Activated naive CD8-positive, alpha-beta T cell treated with anti-CD3 and anti-CD28 coated beads for 36 hours (primary cell): ENCODE data around the gene GLRX. TPM values are rescaled to one million over a fixed set of nuclear protein-coding genes. Genes with fewer than 3 reads are reported as not detected.
"Not testable (repeated sequence)": the region's sequence is repeated elsewhere in the genome, so short reads cannot be mapped to it uniquely, and the experiment has no call there.

Experiments
- DNase-seq: peaks from one replicate; pipeline ENCODE4 v3.0.0; 2021
- H3K27ac Mint-ChIP-seq: one replicate; pipeline ENCODE4 v1.8.0; 2022; ENCODE audit warnings: mild to moderate bottlenecking, moderate library complexity, mixed read lengths
- H3K27me3 Mint-ChIP-seq: one replicate; pipeline ENCODE4 v1.8.0; 2022; ENCODE audit warnings: mild to moderate bottlenecking, mixed read lengths
- H3K36me3 Mint-ChIP-seq: one replicate; pipeline ENCODE4 v1.8.0; 2021; ENCODE audit warnings: mild to moderate bottlenecking, mixed read lengths
- H3K4me1 Mint-ChIP-seq: one replicate; pipeline ENCODE4 v1.8.0; 2021; ENCODE audit warnings: mixed read lengths
- H3K4me3 Mint-ChIP-seq: one replicate; pipeline ENCODE4 v1.8.0; 2022; ENCODE audit warnings: mild to moderate bottlenecking, moderate library complexity, mixed read lengths
- H3K9me3 Mint-ChIP-seq: one replicate; pipeline ENCODE4 v1.8.0; 2022; ENCODE audit warnings: mixed read lengths
- total RNA-seq, 2 experiments: library from RNA; stranded (reverse); gene quantifications; one replicate each; pipeline ENCODE4 v1.2.3, GENCODE V29; 2021

The GLRX gene
- total RNA-seq, 2 experiments from 2014 or later: 26.4 to 29.5 TPM

DNA sequence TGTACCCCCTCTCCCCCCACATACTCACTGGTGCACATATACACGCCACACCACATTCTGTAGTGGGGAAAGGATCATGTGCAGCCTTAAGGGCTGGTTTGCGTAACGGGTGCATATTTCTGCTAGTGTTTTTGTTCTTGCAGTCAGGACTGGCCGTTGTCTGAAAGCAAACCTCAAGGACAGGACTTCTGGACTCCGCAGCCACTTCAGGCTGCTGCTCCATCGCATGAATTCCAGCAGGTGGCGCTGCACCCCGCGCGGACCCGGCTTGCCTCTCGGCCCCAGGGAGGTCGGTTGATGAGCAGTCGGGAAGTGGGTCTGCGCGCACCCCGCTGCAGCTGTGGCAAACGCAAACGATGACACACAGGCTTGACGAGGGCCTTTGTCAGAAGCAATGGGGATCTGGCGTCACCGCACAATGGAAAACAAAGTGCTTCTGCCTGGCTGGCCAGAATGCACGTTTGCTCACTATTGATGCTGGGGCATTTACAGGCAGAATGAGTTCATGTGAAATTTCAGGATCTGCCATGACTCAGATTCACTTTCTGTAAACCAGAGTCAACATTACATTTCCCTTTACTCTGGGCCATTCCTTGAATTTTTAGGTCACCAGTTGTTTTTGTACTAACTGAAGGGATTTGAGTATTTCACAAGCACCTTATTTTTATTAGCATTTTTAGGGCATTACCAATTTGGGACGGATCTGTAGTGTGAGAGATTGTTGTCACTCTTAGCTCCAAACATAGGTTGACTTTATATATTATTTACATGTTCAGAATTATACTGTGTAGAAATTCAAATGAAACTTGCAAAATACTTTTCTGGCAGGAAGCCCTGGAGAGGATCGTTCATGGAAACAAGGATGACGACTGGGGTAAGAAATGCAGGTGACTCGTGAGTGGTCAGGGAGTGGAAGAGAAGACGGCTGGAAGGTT lies 36.4 kb upstream of the GLRX start:
- H3K4me1 Mint-ChIP-seq: peaks cover 42% of the 10 kb centered on the region
- H3K27ac Mint-ChIP-seq: peak overlapping the region; percentile 60
- H3K4me3 Mint-ChIP-seq: no peak overlapping the region
- no peaks in the 10 kb centered on the region for H3K36me3 Mint-ChIP-seq
- DNase-seq: peak; percentile 91
- H3K27me3 Mint-ChIP-seq: peaks cover 6% of the 10 kb centered on the region
- H3K9me3 Mint-ChIP-seq: no peaks in the 10 kb centered on the region

DNA sequence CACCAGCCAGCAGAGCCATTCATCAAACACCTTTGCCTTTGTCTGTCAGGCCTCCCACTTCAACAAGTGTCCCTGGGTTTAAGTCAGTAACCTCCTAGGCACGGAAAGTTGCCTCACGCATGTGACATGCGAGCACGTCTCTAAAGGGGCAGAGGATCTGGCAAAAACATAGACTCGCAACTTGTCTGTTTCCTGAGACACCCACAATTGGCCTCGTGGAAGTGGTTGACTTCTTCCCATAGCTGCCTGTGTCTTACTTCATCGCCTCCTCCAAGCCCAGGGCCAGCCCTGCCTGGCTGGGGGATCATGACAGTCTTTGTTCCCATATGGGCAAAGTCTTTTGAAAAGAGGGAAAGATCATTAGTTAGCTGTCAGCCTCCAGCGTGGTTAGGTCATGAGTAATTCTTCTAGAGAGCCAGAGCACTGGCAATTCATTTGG lies 35.5 kb upstream of the GLRX start:
- Mint-ChIP-seq H3K27ac (no peak overlapping the region), H3K36me3 (no peaks in the 10 kb centered on the region), H3K9me3 (no peaks in the 10 kb centered on the region), H3K4me3 (no peak overlapping the region), H3K4me1 (peaks cover 42% of the 10 kb centered on the region), H3K27me3 (peaks cover 6% of the 10 kb centered on the region)
- DNase-seq: no peak

DNA sequence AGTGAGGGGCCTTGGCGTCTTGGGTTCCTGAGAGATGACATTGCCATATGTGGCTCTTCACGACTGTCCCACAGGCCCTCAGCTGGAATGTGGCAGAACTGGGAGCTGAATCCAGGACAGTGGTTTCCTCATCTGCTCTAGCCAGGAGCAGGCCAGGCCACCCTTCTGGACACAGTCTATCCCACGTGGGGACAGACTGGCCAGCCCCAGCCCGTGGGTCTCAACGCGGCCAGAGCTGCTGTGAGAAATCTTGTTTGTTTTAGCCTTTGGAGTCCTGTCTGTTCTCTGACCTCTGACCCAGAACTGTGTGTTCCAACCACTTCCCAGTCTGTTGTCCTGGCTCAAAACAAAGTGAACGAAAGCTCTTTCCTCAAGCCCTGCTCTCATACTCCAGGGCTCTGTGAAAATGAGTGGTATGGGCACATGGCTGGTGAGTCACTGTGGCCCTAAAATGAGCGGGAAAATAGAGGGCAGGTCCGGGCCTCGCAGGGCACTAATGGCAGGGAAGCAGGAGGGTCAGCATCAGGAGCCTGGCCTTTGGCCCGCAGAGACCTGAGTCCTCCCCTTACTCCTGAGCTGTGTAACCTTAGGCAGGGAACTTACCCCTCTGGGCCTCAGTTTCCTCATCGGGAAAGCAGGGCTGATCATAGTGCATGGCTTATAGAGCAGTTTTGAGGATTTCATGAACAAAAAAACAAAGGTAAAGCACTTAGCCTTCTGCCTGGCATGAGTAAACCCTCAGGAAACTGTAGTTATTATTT lies 34.8 kb upstream of the GLRX start:
- Mint-ChIP-seq H3K4me3 (no peak overlapping the region), H3K27ac (no peak overlapping the region), H3K36me3 (no peaks in the 10 kb centered on the region), H3K9me3 (no peaks in the 10 kb centered on the region), H3K27me3 (peaks cover 6% of the 10 kb centered on the region), H3K4me1 (peaks cover 35% of the 10 kb centered on the region)
- no peak for DNase-seq

DNA sequence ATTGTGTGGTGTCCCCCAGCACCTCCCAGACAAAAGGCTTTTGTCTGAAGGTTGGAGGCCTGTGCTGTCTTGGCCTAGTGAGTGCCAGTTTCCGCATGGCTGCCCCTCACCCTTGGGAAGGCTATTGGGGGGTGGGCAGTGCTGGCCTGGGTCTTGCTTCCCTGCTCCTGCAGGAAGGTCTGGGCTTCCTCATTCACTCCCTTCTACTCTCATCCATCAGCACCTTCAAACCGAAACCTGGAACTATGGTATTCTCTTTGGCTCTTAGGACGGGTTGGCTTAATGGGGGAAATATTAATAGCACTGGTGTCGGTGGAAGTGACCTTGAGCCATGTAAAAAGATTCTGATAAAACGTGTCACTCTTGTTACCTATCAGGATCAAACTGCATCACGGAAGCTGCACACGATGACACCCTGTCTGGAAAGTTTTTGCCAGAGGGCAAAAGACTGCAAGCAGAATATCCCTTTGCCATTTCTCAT lies 34.0 kb upstream of the GLRX start:
- Mint-ChIP-seq H3K27ac (no peak overlapping the region), H3K4me3 (no peak overlapping the region), H3K4me1 (peaks cover 27% of the 10 kb centered on the region), H3K36me3 (no peaks in the 10 kb centered on the region), H3K9me3 (no peaks in the 10 kb centered on the region), H3K27me3 (peaks cover 6% of the 10 kb centered on the region)
- DNase-seq: no peak

DNA sequence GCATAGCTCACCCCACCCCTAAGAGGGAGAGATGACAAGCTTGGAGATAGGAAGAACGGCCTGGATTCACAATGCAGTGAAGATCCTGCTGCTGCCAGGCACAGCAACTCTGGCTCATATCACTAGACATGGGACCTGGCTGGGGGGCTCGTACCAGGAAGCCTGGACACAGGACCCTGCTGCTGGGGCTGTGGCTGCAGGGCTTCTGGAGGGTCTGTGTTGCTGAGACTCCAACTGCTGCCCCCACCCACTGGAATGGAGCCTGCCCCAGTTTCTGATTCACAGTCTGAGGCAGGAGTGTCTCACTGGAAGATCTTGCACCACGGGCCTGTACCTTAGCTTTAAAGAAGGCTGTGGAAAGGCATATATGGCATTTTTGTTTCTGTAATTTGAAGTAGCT lies 31.0 kb upstream of the GLRX start:
- no peak overlapping the region for H3K4me3 Mint-ChIP-seq
- H3K36me3 Mint-ChIP-seq: no peaks in the 10 kb centered on the region
- H3K9me3 Mint-ChIP-seq: no peaks in the 10 kb centered on the region
- no peaks in the 10 kb centered on the region for H3K27me3 Mint-ChIP-seq
- H3K27ac Mint-ChIP-seq: no peak overlapping the region
- H3K4me1 Mint-ChIP-seq: peaks cover 6% of the 10 kb centered on the region
- DNase-seq: no peak

DNA sequence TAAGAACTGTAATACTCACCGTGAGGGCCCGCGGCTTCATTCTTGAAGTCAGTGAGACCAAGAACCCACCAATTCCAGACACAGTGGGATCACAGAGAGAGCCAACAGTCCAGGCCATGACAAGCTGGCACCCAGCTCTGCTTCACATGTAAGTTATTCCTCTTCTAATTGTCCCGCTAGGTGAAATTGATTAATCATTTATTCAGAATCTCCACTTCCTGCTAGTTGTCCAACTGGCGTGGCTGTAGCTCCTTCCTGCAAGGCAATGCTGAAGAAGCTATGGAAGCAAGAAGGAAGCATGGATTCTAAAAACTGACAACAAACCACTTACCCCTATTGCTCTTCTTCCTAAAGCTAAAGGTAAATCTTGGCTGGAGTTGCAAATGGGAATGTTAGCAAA lies 30.0 kb upstream of the GLRX start:
- Mint-ChIP-seq H3K4me3 (no peak overlapping the region), H3K9me3 (no peaks in the 10 kb centered on the region), H3K27ac (no peak overlapping the region), H3K27me3 (no peaks in the 10 kb centered on the region), H3K36me3 (no peaks in the 10 kb centered on the region), H3K4me1 (no peaks in the 10 kb centered on the region)
- DNase-seq: no peak

DNA sequence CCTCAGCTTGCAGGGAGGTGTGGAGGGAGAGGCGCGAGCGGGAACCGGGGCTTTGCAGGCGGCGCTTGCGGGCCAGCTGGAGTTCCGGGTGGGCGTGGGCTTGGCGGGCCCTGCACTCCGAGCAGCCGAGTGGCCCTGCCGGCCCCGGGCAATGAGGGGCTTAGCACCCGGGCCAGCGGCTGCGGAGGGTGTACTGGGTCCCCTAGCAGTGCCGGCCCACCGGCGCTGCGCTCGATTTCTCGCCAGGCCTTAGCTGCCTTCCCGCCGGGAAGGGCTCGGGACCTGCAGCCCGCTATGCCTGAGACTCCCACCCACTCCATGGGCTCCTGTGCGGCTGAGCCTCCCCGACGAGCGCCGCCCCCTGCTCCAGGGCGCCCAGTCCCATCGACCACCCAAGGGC lies 28.6 kb upstream of the GLRX start:
- H3K4me3 Mint-ChIP-seq, H3K36me3 Mint-ChIP-seq, H3K9me3 Mint-ChIP-seq, H3K27ac Mint-ChIP-seq, H3K4me1 Mint-ChIP-seq, DNase-seq, H3K27me3 Mint-ChIP-seq: not testable (repeated sequence)

DNA sequence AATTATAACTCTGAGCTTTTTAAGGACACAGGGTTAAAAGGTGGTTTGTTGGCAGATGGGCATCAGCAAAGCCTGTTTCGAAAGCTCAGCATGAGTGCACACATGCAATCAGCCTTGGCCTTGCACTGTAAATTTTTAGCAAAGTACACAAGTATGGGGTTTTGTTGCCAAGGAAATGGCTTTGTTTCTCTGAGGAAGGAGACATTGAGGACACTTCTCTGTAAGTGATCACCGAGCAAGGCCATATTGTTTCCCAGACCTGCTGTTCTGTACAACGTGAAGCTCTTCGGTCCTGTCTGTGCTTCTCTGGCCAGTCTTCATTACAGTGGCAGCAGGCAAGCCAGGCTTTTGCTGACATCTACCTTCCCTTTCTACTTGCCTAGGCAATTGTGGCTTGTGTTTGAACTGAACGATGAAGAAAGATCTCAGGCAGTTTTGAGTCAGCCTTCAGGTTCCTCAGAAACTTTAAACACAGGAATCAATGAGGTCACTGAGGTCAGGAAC lies 27.9 kb upstream of the GLRX start:
- DNase-seq: no peak
- no peaks in the 10 kb centered on the region for H3K27me3 Mint-ChIP-seq
- H3K36me3 Mint-ChIP-seq: no peaks in the 10 kb centered on the region

DNA sequence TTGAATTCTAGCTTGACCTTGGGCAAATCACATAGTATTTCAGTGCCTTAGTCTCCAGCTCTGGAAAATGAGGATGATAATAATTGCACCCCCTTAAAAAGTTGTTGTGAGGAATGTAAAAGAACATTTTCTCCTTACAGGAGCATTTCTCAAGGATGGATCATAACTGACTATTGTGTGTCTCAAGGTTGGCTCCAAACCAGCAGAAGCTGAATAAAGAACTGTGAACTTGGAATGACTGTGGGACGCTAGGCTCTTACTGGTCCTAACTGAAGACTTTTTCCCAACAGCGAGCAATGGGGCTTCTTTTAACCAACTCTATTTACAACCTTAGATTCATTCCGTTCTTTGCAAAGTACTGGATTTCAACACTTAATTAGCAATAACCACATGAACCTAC lies 26.2 kb upstream of the GLRX start:
- DNase-seq: no peak
- no peak overlapping the region for H3K27ac Mint-ChIP-seq
- H3K4me1 Mint-ChIP-seq: peaks cover 2% of the 10 kb centered on the region

More for the DNA sequence above, 27.9 kb upstream of the GLRX start:
- no peaks in the 10 kb centered on the region for H3K9me3 Mint-ChIP-seq
- H3K4me3 Mint-ChIP-seq: no peak overlapping the region
- H3K4me1 Mint-ChIP-seq: peaks cover 2% of the 10 kb centered on the region
- no peak overlapping the region for H3K27ac Mint-ChIP-seq

DNA sequence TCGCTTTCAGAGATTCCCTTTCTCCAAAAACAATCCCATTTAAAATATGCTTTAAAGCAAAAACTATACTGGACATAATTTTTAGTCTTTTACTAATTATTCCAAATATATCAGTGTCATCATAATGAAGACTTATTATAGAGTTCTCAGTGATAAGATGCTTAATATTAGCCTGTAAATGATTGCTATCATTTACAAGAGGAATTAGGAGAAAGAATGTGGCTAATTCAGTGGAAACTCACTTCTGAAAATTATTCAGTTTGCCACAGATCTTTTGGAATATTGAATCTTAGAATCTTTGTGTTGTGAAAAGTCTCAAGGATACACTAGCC lies 24.7 kb upstream of the GLRX start:
- Mint-ChIP-seq H3K4me3 (no peak overlapping the region), H3K27me3 (no peaks in the 10 kb centered on the region), H3K36me3 (no peaks in the 10 kb centered on the region), H3K4me1 (peaks cover 14% of the 10 kb centered on the region), H3K9me3 (no peaks in the 10 kb centered on the region), H3K27ac (no peak overlapping the region)
- DNase-seq: no peak

More for the DNA sequence above, 26.2 kb upstream of the GLRX start:
- Mint-ChIP-seq H3K9me3 (no peaks in the 10 kb centered on the region), H3K36me3 (no peaks in the 10 kb centered on the region), H3K4me3 (no peak overlapping the region), H3K27me3 (no peaks in the 10 kb centered on the region)

DNA sequence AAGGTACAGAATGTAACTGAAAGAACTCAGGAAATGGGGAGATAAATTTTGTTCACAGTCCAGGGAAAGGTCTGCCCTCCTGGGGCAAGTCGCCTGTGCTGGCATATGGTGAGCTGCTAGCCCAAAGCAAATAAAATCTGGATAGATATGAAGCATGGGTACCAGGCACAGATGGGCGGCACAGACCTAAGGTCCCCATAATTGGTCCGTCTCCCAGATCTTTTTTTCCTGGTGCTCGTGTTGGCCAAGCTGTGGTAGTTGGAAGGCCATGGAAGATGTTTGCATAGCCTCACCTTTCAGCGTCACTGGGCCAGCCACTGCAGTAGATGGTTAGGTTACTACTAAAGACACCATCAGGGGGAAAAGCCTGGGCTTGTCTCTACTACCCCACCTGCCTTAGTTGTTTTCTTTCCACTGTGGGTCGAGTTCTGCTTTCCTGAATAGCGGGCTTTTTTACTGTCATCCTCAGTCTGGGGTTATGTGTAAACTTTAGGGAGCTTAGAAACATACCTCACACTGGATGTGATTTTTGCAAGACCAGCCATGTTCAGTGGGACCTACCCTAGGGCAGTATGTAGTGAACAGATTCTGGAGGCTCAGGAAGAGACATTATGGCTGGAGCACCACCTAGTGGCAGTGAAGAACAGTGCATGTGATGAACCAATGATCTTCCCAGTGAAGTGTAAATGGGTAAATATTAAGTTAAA lies 24.2 kb upstream of the GLRX start:
- no peak overlapping the region for H3K27ac Mint-ChIP-seq
- DNase-seq: peak; percentile 58
- H3K9me3 Mint-ChIP-seq: no peaks in the 10 kb centered on the region
- no peaks in the 10 kb centered on the region for H3K27me3 Mint-ChIP-seq
- H3K36me3 Mint-ChIP-seq: no peaks in the 10 kb centered on the region
- H3K4me3 Mint-ChIP-seq: no peak overlapping the region
- H3K4me1 Mint-ChIP-seq: peaks cover 15% of the 10 kb centered on the region

DNA sequence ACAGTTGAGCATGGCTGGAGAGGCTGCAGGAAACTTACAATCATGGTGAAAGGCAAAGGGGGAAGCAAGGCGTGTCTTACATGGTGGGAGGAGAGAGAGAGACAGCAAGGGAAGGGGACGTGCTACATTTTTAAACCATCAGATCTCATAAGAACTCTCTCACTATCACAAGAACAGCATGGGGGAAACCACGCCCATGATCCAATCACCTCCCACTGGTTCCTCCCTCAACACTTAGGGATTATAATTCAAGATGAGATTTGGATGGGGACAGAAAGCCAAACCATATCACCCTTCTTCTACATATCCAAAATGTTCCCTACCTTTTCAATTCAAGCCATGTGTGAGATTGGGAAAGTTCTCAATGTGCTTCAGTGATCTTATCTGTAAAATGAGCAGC lies 22.9 kb upstream of the GLRX start:
- Mint-ChIP-seq H3K27me3 (no peaks in the 10 kb centered on the region), H3K27ac (no peak overlapping the region), H3K9me3 (no peaks in the 10 kb centered on the region), H3K36me3 (no peaks in the 10 kb centered on the region), H3K4me3 (no peak overlapping the region), H3K4me1 (peaks cover 16% of the 10 kb centered on the region)
- DNase-seq: no peak

DNA sequence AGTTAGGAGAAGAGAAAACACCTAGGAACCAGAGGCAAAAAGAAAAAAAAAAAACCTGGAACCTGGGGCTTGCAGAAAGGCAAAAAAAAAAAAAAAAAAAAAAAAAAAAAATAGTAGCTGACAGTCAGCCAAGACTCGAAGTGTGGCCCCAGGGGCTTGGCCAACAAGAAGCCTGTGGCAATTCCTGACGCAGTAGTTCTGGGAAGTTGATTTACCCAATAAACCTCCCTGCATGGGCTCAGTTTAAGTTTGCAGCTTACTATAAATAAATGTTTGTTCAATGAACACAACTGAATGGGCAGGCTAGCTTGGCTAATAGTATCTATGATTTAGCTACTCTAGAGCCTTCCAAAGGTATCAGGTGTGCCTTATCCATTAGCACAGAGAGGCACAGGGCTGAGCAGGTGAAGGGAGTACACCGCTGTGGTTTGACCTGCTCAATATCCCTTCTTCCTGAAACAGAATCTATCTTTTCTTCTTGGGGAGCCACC lies 21.3 kb upstream of the GLRX start:
- Mint-ChIP-seq H3K9me3 (no peaks in the 10 kb centered on the region), H3K27ac (no peak overlapping the region), H3K27me3 (no peaks in the 10 kb centered on the region), H3K4me1 (peaks cover 17% of the 10 kb centered on the region), H3K4me3 (no peak overlapping the region), H3K36me3 (no peaks in the 10 kb centered on the region)
- DNase-seq: no peak

DNA sequence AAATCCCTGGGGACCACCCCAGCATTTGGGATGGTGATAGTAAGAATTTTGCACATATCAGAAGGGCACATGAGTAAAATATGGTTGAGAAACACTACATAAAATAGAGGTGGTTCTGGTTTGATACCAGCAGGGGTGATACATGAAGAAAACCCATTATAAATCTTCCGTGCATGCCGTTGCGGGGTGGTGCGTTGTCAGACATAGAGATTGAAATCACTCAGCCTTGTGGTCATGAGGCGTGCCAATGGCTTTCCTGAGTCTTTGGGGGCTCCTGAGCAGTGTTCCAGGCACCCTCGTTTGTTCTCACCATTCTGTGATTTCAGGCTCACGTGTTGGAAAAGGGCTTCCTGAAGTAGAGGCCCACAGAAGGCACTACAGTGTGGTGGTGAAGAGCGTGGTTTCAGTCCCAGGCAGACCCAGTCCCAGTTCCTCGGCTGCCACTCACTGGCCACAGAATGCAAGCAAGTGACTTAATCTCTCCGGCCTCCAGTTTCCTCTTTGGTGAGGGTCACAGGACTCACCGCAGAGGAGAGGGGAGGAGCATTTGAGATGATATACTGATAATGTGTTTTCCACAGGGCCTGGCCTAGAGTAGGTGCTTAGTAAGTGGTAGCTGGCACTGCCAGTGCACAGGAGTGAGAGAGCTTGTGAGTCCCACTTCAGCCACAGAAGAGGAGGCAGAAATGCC lies 20.5 kb upstream of the GLRX start:
- peak; percentile 71 for DNase-seq
- H3K36me3 Mint-ChIP-seq: no peaks in the 10 kb centered on the region
- H3K4me3 Mint-ChIP-seq: peak overlapping the region; percentile 27
- peaks cover 17% of the 10 kb centered on the region for H3K4me1 Mint-ChIP-seq
- H3K27ac Mint-ChIP-seq: peak overlapping the region; percentile 80
- H3K9me3 Mint-ChIP-seq: no peaks in the 10 kb centered on the region
- no peaks in the 10 kb centered on the region for H3K27me3 Mint-ChIP-seq
